ENCODE results near the gene HELT.

DNA sequence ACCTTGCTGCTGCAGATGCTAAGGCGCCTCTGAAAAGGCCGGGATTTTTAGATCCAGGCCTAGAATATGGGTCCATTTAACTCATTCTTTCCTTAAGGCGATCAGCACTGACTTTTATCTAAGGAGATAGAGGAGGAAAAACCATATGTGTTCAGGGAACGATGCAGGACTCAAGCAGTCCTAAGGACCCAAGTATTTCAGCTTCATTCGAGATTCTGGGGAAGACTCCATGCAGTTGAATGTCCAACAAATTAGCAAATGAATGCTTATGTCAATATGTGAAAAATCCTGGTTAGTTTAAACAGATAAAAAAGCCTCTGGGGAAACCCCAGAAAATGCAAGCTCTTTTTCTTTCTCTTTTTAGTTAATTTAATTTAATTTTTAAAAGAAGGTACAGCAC is 36.0 kb downstream of the HELT start:
- TF ChIP-seq, protein P1, sequence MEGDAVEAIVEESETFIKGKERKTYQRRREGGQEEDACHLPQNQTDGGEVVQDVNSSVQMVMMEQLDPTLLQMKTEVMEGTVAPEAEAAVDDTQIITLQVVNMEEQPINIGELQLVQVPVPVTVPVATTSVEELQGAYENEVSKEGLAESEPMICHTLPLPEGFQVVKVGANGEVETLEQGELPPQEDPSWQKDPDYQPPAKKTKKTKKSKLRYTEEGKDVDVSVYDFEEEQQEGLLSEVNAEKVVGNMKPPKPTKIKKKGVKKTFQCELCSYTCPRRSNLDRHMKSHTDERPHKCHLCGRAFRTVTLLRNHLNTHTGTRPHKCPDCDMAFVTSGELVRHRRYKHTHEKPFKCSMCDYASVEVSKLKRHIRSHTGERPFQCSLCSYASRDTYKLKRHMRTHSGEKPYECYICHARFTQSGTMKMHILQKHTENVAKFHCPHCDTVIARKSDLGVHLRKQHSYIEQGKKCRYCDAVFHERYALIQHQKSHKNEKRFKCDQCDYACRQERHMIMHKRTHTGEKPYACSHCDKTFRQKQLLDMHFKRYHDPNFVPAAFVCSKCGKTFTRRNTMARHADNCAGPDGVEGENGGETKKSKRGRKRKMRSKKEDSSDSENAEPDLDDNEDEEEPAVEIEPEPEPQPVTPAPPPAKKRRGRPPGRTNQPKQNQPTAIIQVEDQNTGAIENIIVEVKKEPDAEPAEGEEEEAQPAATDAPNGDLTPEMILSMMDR (IDR thresholded peaks at IDR 0.05; ENCODE audit: low read depth, low read length, missing input control): no peak
- TF ChIP-seq, protein P2, sequence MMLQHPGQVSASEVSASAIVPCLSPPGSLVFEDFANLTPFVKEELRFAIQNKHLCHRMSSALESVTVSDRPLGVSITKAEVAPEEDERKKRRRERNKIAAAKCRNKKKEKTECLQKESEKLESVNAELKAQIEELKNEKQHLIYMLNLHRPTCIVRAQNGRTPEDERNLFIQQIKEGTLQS (IDR thresholded peaks at IDR 0.05): no peak
- TF ChIP-seq RXRA (IDR thresholded peaks at IDR 0.05) (no peak), YY1 (IDR thresholded peaks at IDR 0.05) (no peak), GABPA (IDR thresholded peaks at IDR 0.05 in 1 of 2, conservative IDR thresholded peaks at IDR 0.05 in 1 of 2) (no peak), EGR1 (IDR thresholded peaks at IDR 0.05; ENCODE audit: low read depth in 2 of 2) (no peak)
- TF ChIP-seq, protein P3, sequence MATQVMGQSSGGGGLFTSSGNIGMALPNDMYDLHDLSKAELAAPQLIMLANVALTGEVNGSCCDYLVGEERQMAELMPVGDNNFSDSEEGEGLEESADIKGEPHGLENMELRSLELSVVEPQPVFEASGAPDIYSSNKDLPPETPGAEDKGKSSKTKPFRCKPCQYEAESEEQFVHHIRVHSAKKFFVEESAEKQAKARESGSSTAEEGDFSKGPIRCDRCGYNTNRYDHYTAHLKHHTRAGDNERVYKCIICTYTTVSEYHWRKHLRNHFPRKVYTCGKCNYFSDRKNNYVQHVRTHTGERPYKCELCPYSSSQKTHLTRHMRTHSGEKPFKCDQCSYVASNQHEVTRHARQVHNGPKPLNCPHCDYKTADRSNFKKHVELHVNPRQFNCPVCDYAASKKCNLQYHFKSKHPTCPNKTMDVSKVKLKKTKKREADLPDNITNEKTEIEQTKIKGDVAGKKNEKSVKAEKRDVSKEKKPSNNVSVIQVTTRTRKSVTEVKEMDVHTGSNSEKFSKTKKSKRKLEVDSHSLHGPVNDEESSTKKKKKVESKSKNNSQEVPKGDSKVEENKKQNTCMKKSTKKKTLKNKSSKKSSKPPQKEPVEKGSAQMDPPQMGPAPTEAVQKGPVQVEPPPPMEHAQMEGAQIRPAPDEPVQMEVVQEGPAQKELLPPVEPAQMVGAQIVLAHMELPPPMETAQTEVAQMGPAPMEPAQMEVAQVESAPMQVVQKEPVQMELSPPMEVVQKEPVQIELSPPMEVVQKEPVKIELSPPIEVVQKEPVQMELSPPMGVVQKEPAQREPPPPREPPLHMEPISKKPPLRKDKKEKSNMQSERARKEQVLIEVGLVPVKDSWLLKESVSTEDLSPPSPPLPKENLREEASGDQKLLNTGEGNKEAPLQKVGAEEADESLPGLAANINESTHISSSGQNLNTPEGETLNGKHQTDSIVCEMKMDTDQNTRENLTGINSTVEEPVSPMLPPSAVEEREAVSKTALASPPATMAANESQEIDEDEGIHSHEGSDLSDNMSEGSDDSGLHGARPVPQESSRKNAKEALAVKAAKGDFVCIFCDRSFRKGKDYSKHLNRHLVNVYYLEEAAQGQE (IDR thresholded peaks at IDR 0.05): no peak
